WERI-Rb-1 (cell line): Measurements from ENCODE around the gene SLC9A4.

Experiments
- DNase-seq: peaks from one replicate; pipeline ENCODE4 v3.0.0-alpha.2; 2020
- H3K27ac ChIP-seq: fragments of 250-450 bp; sonication (Bioruptor Pico); 2 replicates; pipeline ENCODE4 v1.5.1; 2020; ENCODE audit warnings: mild to moderate bottlenecking, moderate library complexity
- H3K27me3 ChIP-seq: fragments of 250-450 bp; sonication (Bioruptor Pico); 2 replicates; pipeline ENCODE4 v1.5.1; 2021; ENCODE audit warnings: mild to moderate bottlenecking, low read depth, moderate library complexity; ENCODE audit not compliant: insufficient read depth, severe bottlenecking
- H3K36me3 ChIP-seq: fragments of 250-450 bp; sonication (Bioruptor Pico); 2 replicates; pipeline ENCODE4 v1.5.1; 2020; ENCODE audit warnings: mild to moderate bottlenecking, moderate library complexity
- H3K4me3 ChIP-seq: 2 replicates; pipeline ENCODE4 v1.5.1; 2011; ENCODE audit warnings: low read depth, mild to moderate bottlenecking, control low read depth, low read length
- H3K9me3 ChIP-seq: fragments of 250-450 bp; sonication (Bioruptor Pico); 2 replicates; pipeline ENCODE4 v1.5.1; 2021; ENCODE audit warnings: mild to moderate bottlenecking, moderate library complexity; ENCODE audit not compliant: severe bottlenecking
- TF ChIP-seq, protein P1 (sequence below): IDR thresholded peaks from 2 replicates; pipeline ENCODE4 v1.5.1; 2011; ENCODE audit warnings: low read depth, mild to moderate bottlenecking, control low read depth, inconsistent platforms, low read length

Gene SLC9A4

DNA sequence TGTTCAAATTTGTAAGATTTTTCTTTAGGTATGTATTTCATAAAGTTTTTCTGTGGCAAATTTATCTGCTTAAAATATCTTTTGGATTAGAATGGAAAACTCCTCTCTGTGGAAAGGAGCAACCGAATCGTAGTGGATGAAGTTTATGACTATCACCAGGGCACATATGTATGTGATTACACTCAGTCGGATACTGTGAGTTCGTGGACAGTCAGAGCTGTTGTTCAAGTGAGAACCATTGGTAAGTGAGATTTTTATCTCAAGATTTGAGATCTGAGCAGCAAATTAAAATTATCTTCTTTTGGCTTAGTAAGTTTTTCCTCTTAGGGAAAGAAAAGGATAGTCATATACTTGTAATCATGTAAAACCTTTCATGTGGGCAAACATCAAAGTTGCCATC, 35.9 kb upstream of the SLC9A4 start:
- Histone ChIP-seq H3K4me3 (no peak overlapping the region), H3K9me3 (no peaks in the 10 kb centered on the region), H3K27ac (no peak overlapping the region), H3K36me3 (no peaks in the 10 kb centered on the region), H3K27me3 (peaks cover 63% of the 10 kb centered on the region)
- TF ChIP-seq, protein P1, sequence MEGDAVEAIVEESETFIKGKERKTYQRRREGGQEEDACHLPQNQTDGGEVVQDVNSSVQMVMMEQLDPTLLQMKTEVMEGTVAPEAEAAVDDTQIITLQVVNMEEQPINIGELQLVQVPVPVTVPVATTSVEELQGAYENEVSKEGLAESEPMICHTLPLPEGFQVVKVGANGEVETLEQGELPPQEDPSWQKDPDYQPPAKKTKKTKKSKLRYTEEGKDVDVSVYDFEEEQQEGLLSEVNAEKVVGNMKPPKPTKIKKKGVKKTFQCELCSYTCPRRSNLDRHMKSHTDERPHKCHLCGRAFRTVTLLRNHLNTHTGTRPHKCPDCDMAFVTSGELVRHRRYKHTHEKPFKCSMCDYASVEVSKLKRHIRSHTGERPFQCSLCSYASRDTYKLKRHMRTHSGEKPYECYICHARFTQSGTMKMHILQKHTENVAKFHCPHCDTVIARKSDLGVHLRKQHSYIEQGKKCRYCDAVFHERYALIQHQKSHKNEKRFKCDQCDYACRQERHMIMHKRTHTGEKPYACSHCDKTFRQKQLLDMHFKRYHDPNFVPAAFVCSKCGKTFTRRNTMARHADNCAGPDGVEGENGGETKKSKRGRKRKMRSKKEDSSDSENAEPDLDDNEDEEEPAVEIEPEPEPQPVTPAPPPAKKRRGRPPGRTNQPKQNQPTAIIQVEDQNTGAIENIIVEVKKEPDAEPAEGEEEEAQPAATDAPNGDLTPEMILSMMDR = no peak
- DNase-seq = no peak

- H3K36me3 ChIP-seq = no peaks in the 10 kb centered on the region
- H3K27me3 ChIP-seq = peaks cover 60% of the 10 kb centered on the region
- TF ChIP-seq, protein P1 = no peak
- no peaks in the 10 kb centered on the region for H3K9me3 ChIP-seq
- no peak overlapping the region for H3K27ac ChIP-seq
- H3K4me3 ChIP-seq = no peak overlapping the region
- no peak for DNase-seq
These were observed 34.9 kb upstream of the SLC9A4 start for GRCh38 chr2:102438111-102438510.

- Histone ChIP-seq H3K27me3 (peaks cover 62% of the 10 kb centered on the region), H3K4me3 (no peak overlapping the region), H3K36me3 (no peaks in the 10 kb centered on the region), H3K27ac (no peak overlapping the region), H3K9me3 (no peaks in the 10 kb centered on the region)
- TF ChIP-seq, protein P1 = no peak
- DNase-seq = no peak
These were observed 34.4 kb upstream of the SLC9A4 start for GRCh38 chr2:102438578-102438977.

DNA sequence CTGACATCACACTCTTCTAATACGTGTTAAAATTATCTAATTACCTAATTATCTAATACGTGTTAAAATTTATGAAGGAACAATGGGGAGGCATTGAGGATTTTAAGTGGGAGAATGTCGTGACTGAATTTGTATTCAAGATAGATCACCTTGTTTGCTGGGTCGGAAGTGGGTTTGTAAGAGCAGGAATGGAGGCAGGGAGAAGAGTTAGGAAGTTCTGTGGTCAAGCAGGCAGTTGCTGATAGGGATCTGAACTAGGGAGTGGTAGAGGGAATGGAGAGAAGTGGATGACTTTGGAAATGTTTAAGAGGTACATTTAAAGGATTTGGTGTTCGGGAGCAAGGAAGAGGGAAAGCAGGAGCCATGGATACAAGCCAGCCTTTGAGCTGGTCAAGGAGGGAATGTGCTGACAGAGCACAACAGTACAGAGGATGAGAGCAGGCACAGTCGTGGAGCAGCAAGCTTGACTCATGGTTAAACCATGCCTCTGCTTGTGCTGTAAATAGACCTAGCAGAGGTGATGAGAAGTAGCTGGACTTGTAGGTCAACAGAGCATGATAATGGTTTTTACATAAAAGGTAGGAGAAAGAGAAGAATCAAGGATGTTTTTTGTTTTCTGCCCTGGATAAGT, 33.8 kb upstream of the SLC9A4 start:
- H3K9me3 ChIP-seq = no peaks in the 10 kb centered on the region
- no peaks in the 10 kb centered on the region for H3K36me3 ChIP-seq
- H3K27ac ChIP-seq = no peak overlapping the region
- DNase-seq = no peak
- peaks cover 66% of the 10 kb centered on the region for H3K27me3 ChIP-seq
- no peak overlapping the region for H3K4me3 ChIP-seq
- TF ChIP-seq, protein P1 = no peak

- no peak overlapping the region for H3K4me3 ChIP-seq
- H3K9me3 ChIP-seq = no peaks in the 10 kb centered on the region
- DNase-seq = no peak
- TF ChIP-seq, protein P1 = peak; percentile 38; the same call in 1 of the 2 replicates
- H3K36me3 ChIP-seq = no peaks in the 10 kb centered on the region
- peaks cover 71% of the 10 kb centered on the region for H3K27me3 ChIP-seq
- H3K27ac ChIP-seq = no peak overlapping the region
These were observed 29.8 kb upstream of the SLC9A4 start for GRCh38 chr2:102442967-102443828.
